Coronary artery (tissue), 2 donors: ENCODE results near the gene PTEN.
A peak's percentile ranks its signal among the peaks of the same experiment; 100 is the strongest.
"Not testable (repeated sequence)": the region's sequence is repeated elsewhere in the genome, so short reads cannot be mapped to it uniquely, and the experiment has no call there.

Experiments
- DNase-seq: peaks from one replicate; pipeline ENCODE4 v3.0.0-alpha.2; 2017; ENCODE audit warnings: low spot score
- H3K27ac ChIP-seq, 2 donors: fragments of 200-600 bp; sonication (generic); one replicate each; pipeline ENCODE4 v1.5.1; 2016 to 2019
- H3K4me3 ChIP-seq: fragments of 200-600 bp; sonication (generic); 2 replicates; pipeline ENCODE4 v1.5.1; 2016; ENCODE audit warnings: mild to moderate bottlenecking, moderate library complexity
- CTCF ChIP-seq: fragments of 200-600 bp; sonication (generic); IDR thresholded peaks from one replicate; pipeline ENCODE4 v1.5.1; 2019; ENCODE audit warnings: antibody characterized with exemption

PTEN gene

GRCh38 chr10:87846023-87846422 lies 17.4 kb upstream of the PTEN start:
- H3K27ac ChIP-seq = no peak overlapping the region
- DNase-seq = no peak
- no peak for TF ChIP-seq CTCF
- no peak overlapping the region for H3K4me3 ChIP-seq

- not testable (repeated sequence) for H3K4me3 ChIP-seq, DNase-seq, H3K27ac ChIP-seq
These were observed 16.7 kb upstream of the PTEN start for GRCh38 chr10:87846711-87847110.

GRCh38 chr10:87847550-87847949 lies 15.9 kb upstream of the PTEN start:
- TF ChIP-seq CTCF = no peak
- no peak for DNase-seq
- Histone ChIP-seq H3K4me3 (no peak overlapping the region), H3K27ac (no peak overlapping the region)

GRCh38 chr10:87849001-87849400 lies 14.4 kb upstream of the PTEN start:
- TF ChIP-seq CTCF = no peak
- no peak for DNase-seq
- Histone ChIP-seq H3K27ac (no peak overlapping the region), H3K4me3 (no peak overlapping the region)

GRCh38 chr10:87850742-87851205 lies 12.7 kb upstream of the PTEN start:
- DNase-seq = no peak
- Histone ChIP-seq H3K4me3 (no peak overlapping the region), H3K27ac (no peak overlapping the region)
- TF ChIP-seq CTCF = peak; percentile 59

GRCh38 chr10:87852089-87852488 lies 11.3 kb upstream of the PTEN start:
- no peak for TF ChIP-seq CTCF
- DNase-seq = no peak
- no peak overlapping the region for H3K4me3 ChIP-seq
- H3K27ac ChIP-seq = no peak overlapping the region

- not testable (repeated sequence) for H3K4me3 ChIP-seq, H3K27ac ChIP-seq, DNase-seq
These were observed 8.2 kb upstream of the PTEN start for GRCh38 chr10:87855247-87855646.

GRCh38 chr10:87855665-87856064 lies 7.8 kb upstream of the PTEN start:
- not testable (repeated sequence) for H3K27ac ChIP-seq, H3K4me3 ChIP-seq, DNase-seq

- Histone ChIP-seq H3K27ac (peak overlapping the region in 1 of 2 donors; percentile 97), H3K4me3 (no peak overlapping the region)
- TF ChIP-seq CTCF = peak; percentile 10
- no peak for DNase-seq
These were observed 3.1 kb upstream of the PTEN start for GRCh38 chr10:87860156-87860795.
